Ishikawa (cell line): ENCODE data around the gene SCGB1A1.

Experiments used
- CEBPB ChIP-seq: IDR thresholded peaks from 2 replicates; pipeline ENCODE4 v1.6.1; 2012
- EGR1 ChIP-seq: IDR thresholded peaks from 2 replicates; pipeline ENCODE4 v1.6.1; 2012
- EP300 ChIP-seq: IDR thresholded peaks from 2 replicates; pipeline ENCODE4 v1.6.1; 2012; ENCODE audit warnings: borderline replicate concordance
- NFIC ChIP-seq: IDR thresholded peaks from 2 replicates; pipeline ENCODE4 v1.6.1; 2012
- RAD21 ChIP-seq: IDR thresholded peaks from 2 replicates; pipeline ENCODE4 v1.6.1; 2012; ENCODE audit warnings: low read depth
- TAF1 ChIP-seq: IDR thresholded peaks from 2 replicates; pipeline ENCODE4 v1.6.1; 2012; ENCODE audit warnings: low read depth, mild to moderate bottlenecking
- ZBTB7A ChIP-seq: IDR thresholded peaks from 2 replicates; pipeline ENCODE4 v1.6.1; 2012; ENCODE audit warnings: low read depth
- TF ChIP-seq, protein P1 (sequence below): IDR thresholded peaks from 2 replicates; pipeline ENCODE4 v1.6.1; 2012; ENCODE audit warnings: low read depth, mild to moderate bottlenecking
- TF ChIP-seq, protein P2 (sequence below): IDR thresholded peaks from 2 replicates; pipeline ENCODE4 v1.6.1; 2012

DNA sequence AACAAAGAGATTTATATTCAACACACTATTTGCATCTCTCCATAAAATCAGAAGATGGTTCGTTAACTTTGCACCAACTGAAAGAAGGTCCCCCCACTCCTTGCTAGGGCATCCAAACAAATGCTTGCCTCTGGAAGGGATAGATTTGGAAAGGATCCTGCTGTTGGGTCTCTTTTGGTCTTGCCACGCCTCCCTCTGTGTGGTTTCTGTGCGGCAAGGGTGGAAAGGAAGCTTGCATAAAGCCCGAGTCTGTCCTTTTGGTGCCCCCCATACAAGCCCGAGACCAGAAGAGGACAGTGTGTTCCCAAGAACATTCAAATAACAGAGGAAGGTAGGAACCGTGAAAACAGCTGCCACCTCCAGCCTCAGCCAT is 15.1 kb downstream of the SCGB1A1 start:
- TF ChIP-seq EP300, result no peak
- no peak for TF ChIP-seq TAF1
- no peak for TF ChIP-seq CEBPB
- TF ChIP-seq, protein P1, sequence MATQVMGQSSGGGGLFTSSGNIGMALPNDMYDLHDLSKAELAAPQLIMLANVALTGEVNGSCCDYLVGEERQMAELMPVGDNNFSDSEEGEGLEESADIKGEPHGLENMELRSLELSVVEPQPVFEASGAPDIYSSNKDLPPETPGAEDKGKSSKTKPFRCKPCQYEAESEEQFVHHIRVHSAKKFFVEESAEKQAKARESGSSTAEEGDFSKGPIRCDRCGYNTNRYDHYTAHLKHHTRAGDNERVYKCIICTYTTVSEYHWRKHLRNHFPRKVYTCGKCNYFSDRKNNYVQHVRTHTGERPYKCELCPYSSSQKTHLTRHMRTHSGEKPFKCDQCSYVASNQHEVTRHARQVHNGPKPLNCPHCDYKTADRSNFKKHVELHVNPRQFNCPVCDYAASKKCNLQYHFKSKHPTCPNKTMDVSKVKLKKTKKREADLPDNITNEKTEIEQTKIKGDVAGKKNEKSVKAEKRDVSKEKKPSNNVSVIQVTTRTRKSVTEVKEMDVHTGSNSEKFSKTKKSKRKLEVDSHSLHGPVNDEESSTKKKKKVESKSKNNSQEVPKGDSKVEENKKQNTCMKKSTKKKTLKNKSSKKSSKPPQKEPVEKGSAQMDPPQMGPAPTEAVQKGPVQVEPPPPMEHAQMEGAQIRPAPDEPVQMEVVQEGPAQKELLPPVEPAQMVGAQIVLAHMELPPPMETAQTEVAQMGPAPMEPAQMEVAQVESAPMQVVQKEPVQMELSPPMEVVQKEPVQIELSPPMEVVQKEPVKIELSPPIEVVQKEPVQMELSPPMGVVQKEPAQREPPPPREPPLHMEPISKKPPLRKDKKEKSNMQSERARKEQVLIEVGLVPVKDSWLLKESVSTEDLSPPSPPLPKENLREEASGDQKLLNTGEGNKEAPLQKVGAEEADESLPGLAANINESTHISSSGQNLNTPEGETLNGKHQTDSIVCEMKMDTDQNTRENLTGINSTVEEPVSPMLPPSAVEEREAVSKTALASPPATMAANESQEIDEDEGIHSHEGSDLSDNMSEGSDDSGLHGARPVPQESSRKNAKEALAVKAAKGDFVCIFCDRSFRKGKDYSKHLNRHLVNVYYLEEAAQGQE, result no peak
- no peak for TF ChIP-seq ZBTB7A
- no peak for TF ChIP-seq RAD21
- TF ChIP-seq, protein P2, sequence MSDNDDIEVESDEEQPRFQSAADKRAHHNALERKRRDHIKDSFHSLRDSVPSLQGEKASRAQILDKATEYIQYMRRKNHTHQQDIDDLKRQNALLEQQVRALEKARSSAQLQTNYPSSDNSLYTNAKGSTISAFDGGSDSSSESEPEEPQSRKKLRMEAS, result no peak
- TF ChIP-seq EGR1, result no peak
- no peak for TF ChIP-seq NFIC
